WTC11 (cell line): ENCODE data around the gene ZNF827. TPM values are rescaled to one million over a fixed set of nuclear protein-coding genes. Genes with fewer than 3 reads are reported as not detected.
A peak's percentile ranks its signal among the peaks of the same experiment; 100 is the strongest.

ENCODE experiments used
- ATAC-seq: fragments of 200-7000 bp; cut with Tn5 transposase; 2 replicates; pipeline ENCODE4 v1.10.0; 2021; ENCODE audit warnings: mild to moderate bottlenecking, moderate library complexity
- CTCF ChIA-PET: fragments of 300-600 bp; sonication (Branson Sonifier 250); formaldehyde crosslinking; loops from one replicate; lab custom pipeline; 2021; ENCODE audit warnings: antibody characterized with exemption; lab: Charles Lee
- POLR2A ChIA-PET: fragments of 350-600 bp; sonication (Branson Sonifier 250); formaldehyde crosslinking; loops from one replicate; lab custom pipeline; 2021; ENCODE audit warnings: antibody characterized with exemption; lab: Charles Lee
- DNase-seq: peaks from one replicate; pipeline ENCODE4 v3.0.0; 2021; ENCODE audit warnings: low spot score
- H3K27ac Mint-ChIP-seq: 2 replicates; pipeline ENCODE4 v1.8.0; 2021; ENCODE audit warnings: mixed read lengths
- H3K27me3 Mint-ChIP-seq: 2 replicates; pipeline ENCODE4 v1.8.0; 2021; ENCODE audit warnings: low read depth, mild to moderate bottlenecking, moderate library complexity, mixed read lengths
- H3K36me3 Mint-ChIP-seq: 2 replicates; pipeline ENCODE4 v1.8.0; 2021; ENCODE audit warnings: mixed read lengths
- H3K4me1 Mint-ChIP-seq: 2 replicates; pipeline ENCODE4 v1.8.0; 2022; ENCODE audit warnings: mixed read lengths
- H3K4me3 Mint-ChIP-seq: 2 replicates; pipeline ENCODE4 v1.8.0; 2021; ENCODE audit warnings: mild to moderate bottlenecking, moderate library complexity, mixed read lengths
- H3K9me3 Mint-ChIP-seq: 2 replicates; pipeline ENCODE4 v1.8.0; 2021; ENCODE audit warnings: mixed read lengths
- CBFB ChIP-seq: sonication (generic); formaldehyde crosslinking; IDR thresholded peaks from 2 replicates; pipeline ENCODE4 v1.8.1; 2022; ENCODE audit warnings: mild to moderate bottlenecking, low read depth, missing genetic modification reagents
- FOXJ3 ChIP-seq: sonication (generic); formaldehyde crosslinking; IDR thresholded peaks from 2 replicates; pipeline ENCODE4 v1.9.0; 2021; ENCODE audit warnings: missing genetic modification reagents, mild to moderate bottlenecking, borderline replicate concordance
- FOXK1 ChIP-seq: sonication (generic); formaldehyde crosslinking; IDR thresholded peaks from 2 replicates; pipeline ENCODE4 v1.8.0; 2022; ENCODE audit warnings: mild to moderate bottlenecking, moderate library complexity, missing genetic modification reagents
- FOXP1 ChIP-seq: sonication (generic); formaldehyde crosslinking; IDR thresholded peaks from 2 replicates; pipeline ENCODE4 v1.8.0; 2022; ENCODE audit warnings: missing genetic modification reagents, mild to moderate bottlenecking, moderate library complexity, borderline replicate concordance
- GTF2I ChIP-seq: fragments of 250-450 bp; sonication (Bioruptor Pico); conservative IDR thresholded peaks from 2 replicates; pipeline ENCODE4 v1.4.0; 2021; ENCODE audit warnings: mild to moderate bottlenecking
- KAT7 ChIP-seq: sonication (generic); formaldehyde crosslinking; IDR thresholded peaks from 2 replicates; pipeline ENCODE4 v1.8.1; 2023; ENCODE audit warnings: missing genetic modification reagents, mild to moderate bottlenecking, borderline replicate concordance
- NFYB ChIP-seq: sonication (generic); formaldehyde crosslinking; conservative IDR thresholded peaks from 2 replicates; pipeline ENCODE4 v1.8.0; 2022; ENCODE audit warnings: low read depth, missing genetic modification reagents
- NR1H2 ChIP-seq: sonication (generic); formaldehyde crosslinking; IDR thresholded peaks from 2 replicates; pipeline ENCODE4 v1.9.0; 2021; ENCODE audit warnings: mild to moderate bottlenecking, moderate library complexity, missing genetic modification reagents
- OVOL2 ChIP-seq: fragments of 250-450 bp; sonication (Bioruptor Pico); IDR thresholded peaks from 2 replicates; pipeline ENCODE4 v1.9.0; 2021; ENCODE audit warnings: mild to moderate bottlenecking, borderline replicate concordance
- PRRX2 ChIP-seq: fragments of 250-450 bp; sonication (Bioruptor Pico); IDR thresholded peaks from 2 replicates; pipeline ENCODE4 v1.8.0; 2021; ENCODE audit warnings: mild to moderate bottlenecking
- RORB ChIP-seq: fragments of 250-450 bp; sonication (Bioruptor Pico); IDR thresholded peaks from 2 replicates; pipeline ENCODE4 v1.9.0; 2021; ENCODE audit warnings: mild to moderate bottlenecking
- SMAD3 ChIP-seq: sonication (generic); formaldehyde crosslinking; IDR thresholded peaks from 2 replicates; pipeline ENCODE4 v1.8.0; 2022; ENCODE audit warnings: missing genetic modification reagents, mild to moderate bottlenecking, borderline replicate concordance
- SOX15 ChIP-seq: fragments of 250-450 bp; sonication (Bioruptor Pico); IDR thresholded peaks from 2 replicates; pipeline ENCODE4 v1.9.0; 2021; ENCODE audit warnings: mild to moderate bottlenecking
- ZBTB21 ChIP-seq: sonication (generic); formaldehyde crosslinking; IDR thresholded peaks from 2 replicates; pipeline ENCODE4 v1.8.1; 2023; ENCODE audit warnings: mild to moderate bottlenecking, missing genetic modification reagents, borderline replicate concordance
- ZNF121 ChIP-seq: sonication (generic); formaldehyde crosslinking; IDR thresholded peaks from 2 replicates; pipeline ENCODE4 v1.8.0; 2023; ENCODE audit warnings: missing genetic modification reagents
- ZNF219 ChIP-seq: sonication (generic); formaldehyde crosslinking; IDR thresholded peaks from 2 replicates; pipeline ENCODE4 v1.8.0; 2023; ENCODE audit warnings: missing genetic modification reagents, mild to moderate bottlenecking, borderline replicate concordance
- ZNF232 ChIP-seq: sonication (generic); formaldehyde crosslinking; IDR thresholded peaks from 2 replicates; pipeline ENCODE4 v1.8.0; 2022; ENCODE audit warnings: mild to moderate bottlenecking, missing genetic modification reagents
- total RNA-seq: library from RNA; stranded (reverse); gene quantifications from 3 replicates; pipeline ENCODE4 v1.2.3, GENCODE V29; 2021
- TF ChIP-seq, protein P1 (sequence below): sonication (generic); formaldehyde crosslinking; IDR thresholded peaks from 2 replicates; pipeline ENCODE4 v1.8.1; 2023; ENCODE audit warnings: mild to moderate bottlenecking, missing genetic modification reagents, moderate library complexity
- TF ChIP-seq, protein P2 (sequence below): fragments of 250-450 bp; sonication (Bioruptor Pico); IDR thresholded peaks from 2 replicates; pipeline ENCODE4 v1.9.0; 2021; ENCODE audit warnings: mild to moderate bottlenecking
- TF ChIP-seq, protein P3 (sequence below): sonication (generic); formaldehyde crosslinking; IDR thresholded peaks from 2 replicates; pipeline ENCODE4 v1.8.1; 2023; ENCODE audit warnings: mild to moderate bottlenecking, missing genetic modification reagents, moderate library complexity
- TF ChIP-seq, protein P4 (sequence below): fragments of 250-450 bp; sonication (Bioruptor Pico); IDR thresholded peaks from 2 replicates; pipeline ENCODE4 v2.1.2; 2022; ENCODE audit warnings: mild to moderate bottlenecking, moderate library complexity
- TF ChIP-seq, protein P5 (sequence below): sonication (generic); formaldehyde crosslinking; IDR thresholded peaks from 2 replicates; pipeline ENCODE4 v1.8.1; 2022; ENCODE audit warnings: mild to moderate bottlenecking, moderate library complexity, missing genetic modification reagents
- TF ChIP-seq, protein P6 (sequence below): sonication (generic); formaldehyde crosslinking; IDR thresholded peaks from 2 replicates; pipeline ENCODE4 v1.8.0; 2022; ENCODE audit warnings: mild to moderate bottlenecking, missing genetic modification reagents
- TF ChIP-seq, protein P7 (sequence below): fragments of 250-450 bp; sonication (Bioruptor Pico); conservative IDR thresholded peaks from 2 replicates; pipeline ENCODE4 v1.9.0; 2021; ENCODE audit warnings: mild to moderate bottlenecking

Gene ZNF827
- total RNA-seq, 1 experiment from 2014 or later: 25.6 TPM

DNA sequence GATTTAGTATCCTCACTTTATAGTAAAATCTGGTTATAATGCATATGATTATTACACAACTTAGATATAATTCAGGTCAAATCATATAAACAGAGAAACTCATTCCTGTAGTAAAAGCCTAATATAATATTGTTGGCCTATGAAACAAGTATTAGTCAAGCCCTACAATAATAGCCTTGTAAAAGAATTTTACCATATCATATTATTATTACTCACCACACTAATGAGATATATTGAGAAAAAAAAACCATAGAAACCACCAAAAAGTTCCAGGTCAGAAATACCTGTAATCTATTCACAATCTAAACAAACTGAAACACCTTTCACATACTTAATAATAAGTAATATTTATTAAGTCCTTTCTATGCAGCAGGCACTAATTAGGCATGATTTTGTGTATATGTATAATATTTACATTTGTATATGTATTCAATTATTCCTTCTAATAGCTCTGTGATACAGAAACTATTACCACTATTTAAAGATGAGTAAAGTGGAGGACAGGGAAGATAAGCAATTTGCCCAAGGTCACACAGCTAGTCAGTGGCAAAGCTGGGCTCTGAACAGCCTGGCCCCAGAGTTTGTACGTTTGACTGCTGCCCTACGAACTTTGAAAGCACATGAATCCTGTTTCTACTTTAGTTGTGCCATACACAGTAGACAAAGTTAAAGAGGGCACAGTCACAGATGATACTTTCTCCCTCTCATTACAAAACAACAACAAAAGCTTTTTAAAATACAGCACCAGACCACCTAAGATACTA lies 9.0 kb downstream of the ZNF827 start:
- H3K4me3 Mint-ChIP-seq: no peak overlapping the region
- ATAC-seq: no peak
- TF ChIP-seq GTF2I (CRISPR knock-in tag) (no peak), NFYB (CRISPR knock-in tag) (no peak), NR1H2 (no peak), KAT7 (CRISPR knock-in tag) (no peak), ZNF121 (no peak), ZNF232 (CRISPR knock-in tag) (no peak), FOXJ3 (CRISPR knock-in tag) (no peak), RORB (CRISPR knock-in tag) (no peak), FOXP1 (CRISPR knock-in tag) (no peak), CBFB (no peak), OVOL2 (CRISPR knock-in tag) (no peak)
- TF ChIP-seq, protein P1, sequence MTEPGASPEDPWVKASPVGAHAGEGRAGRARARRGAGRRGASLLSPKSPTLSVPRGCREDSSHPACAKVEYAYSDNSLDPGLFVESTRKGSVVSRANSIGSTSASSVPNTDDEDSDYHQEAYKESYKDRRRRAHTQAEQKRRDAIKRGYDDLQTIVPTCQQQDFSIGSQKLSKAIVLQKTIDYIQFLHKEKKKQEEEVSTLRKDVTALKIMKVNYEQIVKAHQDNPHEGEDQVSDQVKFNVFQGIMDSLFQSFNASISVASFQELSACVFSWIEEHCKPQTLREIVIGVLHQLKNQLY (CRISPR knock-in tag): no peak
- TF ChIP-seq, protein P2, sequence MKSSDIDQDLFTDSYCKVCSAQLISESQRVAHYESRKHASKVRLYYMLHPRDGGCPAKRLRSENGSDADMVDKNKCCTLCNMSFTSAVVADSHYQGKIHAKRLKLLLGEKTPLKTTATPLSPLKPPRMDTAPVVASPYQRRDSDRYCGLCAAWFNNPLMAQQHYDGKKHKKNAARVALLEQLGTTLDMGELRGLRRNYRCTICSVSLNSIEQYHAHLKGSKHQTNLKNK (CRISPR knock-in tag): no peak
- TF ChIP-seq, protein P3, sequence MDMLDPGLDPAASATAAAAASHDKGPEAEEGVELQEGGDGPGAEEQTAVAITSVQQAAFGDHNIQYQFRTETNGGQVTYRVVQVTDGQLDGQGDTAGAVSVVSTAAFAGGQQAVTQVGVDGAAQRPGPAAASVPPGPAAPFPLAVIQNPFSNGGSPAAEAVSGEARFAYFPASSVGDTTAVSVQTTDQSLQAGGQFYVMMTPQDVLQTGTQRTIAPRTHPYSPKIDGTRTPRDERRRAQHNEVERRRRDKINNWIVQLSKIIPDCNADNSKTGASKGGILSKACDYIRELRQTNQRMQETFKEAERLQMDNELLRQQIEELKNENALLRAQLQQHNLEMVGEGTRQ: no peak
- TF ChIP-seq, protein P4, sequence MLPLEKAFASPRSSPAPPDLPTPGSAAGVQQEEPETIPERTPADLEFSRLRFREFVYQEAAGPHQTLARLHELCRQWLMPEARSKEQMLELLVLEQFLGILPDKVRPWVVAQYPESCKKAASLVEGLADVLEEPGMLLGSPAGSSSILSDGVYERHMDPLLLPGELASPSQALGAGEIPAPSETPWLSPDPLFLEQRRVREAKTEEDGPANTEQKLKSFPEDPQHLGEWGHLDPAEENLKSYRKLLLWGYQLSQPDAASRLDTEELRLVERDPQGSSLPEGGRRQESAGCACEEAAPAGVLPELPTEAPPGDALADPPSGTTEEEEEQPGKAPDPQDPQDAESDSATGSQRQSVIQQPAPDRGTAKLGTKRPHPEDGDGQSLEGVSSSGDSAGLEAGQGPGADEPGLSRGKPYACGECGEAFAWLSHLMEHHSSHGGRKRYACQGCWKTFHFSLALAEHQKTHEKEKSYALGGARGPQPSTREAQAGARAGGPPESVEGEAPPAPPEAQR (CRISPR knock-in tag): no peak
- TF ChIP-seq, protein P5, sequence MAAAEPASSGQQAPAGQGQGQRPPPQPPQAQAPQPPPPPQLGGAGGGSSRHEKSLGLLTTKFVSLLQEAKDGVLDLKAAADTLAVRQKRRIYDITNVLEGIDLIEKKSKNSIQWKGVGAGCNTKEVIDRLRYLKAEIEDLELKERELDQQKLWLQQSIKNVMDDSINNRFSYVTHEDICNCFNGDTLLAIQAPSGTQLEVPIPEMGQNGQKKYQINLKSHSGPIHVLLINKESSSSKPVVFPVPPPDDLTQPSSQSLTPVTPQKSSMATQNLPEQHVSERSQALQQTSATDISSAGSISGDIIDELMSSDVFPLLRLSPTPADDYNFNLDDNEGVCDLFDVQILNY: no peak
- TF ChIP-seq, all 79 proteins: peak for 0

DNA sequence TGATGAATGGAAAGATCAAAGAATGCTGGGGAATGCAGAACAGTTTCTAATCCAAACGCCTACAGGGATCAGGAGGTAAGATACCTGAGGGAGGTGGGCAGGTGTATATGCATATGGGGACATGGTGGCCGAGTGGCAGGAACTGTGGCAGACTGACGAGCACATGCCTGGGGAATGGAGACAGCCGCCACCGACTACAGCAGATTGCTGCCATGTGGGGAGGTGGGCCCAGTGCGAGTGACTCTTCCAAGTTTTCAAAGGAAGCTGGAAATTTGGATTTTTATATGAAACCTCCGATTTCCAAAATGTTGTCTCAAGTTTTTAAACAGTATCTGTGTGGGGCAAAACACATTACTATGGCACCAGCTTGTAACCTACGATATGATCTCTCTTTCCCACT lies 9.9 kb downstream of the ZNF827 start:
- CTCF ChIA-PET: interaction anchor here (2.2 kb wide), 1 partner anchor 40 kb away, joined by 7 read pairs; no protein-coding TSS in a partner anchor
- ATAC-seq (peak; percentile 36), DNase-seq (no peak)
- no peak overlapping the region for H3K27ac Mint-ChIP-seq
- POLR2A ChIA-PET: no interaction called here
- H3K27me3 Mint-ChIP-seq: no peaks in the 10 kb centered on the region
- no peak overlapping the region for H3K4me3 Mint-ChIP-seq
- peaks cover 18% of the 10 kb centered on the region for H3K9me3 Mint-ChIP-seq
- H3K4me1 Mint-ChIP-seq: peaks cover 49% of the 10 kb centered on the region
- H3K36me3 Mint-ChIP-seq: peaks cover 25% of the 10 kb centered on the region
- no peak for TF ChIP-seq FOXJ3 (CRISPR knock-in tag)
- TF ChIP-seq PRRX2 (CRISPR knock-in tag): no peak
- TF ChIP-seq, protein P5: no peak
- TF ChIP-seq ZBTB21 (CRISPR knock-in tag): no peak
- no peak for TF ChIP-seq SOX15 (CRISPR knock-in tag)
- TF ChIP-seq ZNF219 (CRISPR knock-in tag): no peak
- TF ChIP-seq SMAD3: no peak
- no peak for TF ChIP-seq ZNF121
- TF ChIP-seq, protein P6, sequence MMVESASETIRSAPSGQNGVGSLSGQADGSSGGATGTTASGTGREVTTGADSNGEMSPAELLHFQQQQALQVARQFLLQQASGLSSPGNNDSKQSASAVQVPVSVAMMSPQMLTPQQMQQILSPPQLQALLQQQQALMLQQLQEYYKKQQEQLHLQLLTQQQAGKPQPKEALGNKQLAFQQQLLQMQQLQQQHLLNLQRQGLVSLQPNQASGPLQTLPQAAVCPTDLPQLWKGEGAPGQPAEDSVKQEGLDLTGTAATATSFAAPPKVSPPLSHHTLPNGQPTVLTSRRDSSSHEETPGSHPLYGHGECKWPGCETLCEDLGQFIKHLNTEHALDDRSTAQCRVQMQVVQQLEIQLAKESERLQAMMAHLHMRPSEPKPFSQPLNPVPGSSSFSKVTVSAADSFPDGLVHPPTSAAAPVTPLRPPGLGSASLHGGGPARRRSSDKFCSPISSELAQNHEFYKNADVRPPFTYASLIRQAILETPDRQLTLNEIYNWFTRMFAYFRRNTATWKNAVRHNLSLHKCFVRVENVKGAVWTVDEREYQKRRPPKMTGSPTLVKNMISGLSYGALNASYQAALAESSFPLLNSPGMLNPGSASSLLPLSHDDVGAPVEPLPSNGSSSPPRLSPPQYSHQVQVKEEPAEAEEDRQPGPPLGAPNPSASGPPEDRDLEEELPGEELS (CRISPR knock-in tag): no peak
- TF ChIP-seq, protein P7, sequence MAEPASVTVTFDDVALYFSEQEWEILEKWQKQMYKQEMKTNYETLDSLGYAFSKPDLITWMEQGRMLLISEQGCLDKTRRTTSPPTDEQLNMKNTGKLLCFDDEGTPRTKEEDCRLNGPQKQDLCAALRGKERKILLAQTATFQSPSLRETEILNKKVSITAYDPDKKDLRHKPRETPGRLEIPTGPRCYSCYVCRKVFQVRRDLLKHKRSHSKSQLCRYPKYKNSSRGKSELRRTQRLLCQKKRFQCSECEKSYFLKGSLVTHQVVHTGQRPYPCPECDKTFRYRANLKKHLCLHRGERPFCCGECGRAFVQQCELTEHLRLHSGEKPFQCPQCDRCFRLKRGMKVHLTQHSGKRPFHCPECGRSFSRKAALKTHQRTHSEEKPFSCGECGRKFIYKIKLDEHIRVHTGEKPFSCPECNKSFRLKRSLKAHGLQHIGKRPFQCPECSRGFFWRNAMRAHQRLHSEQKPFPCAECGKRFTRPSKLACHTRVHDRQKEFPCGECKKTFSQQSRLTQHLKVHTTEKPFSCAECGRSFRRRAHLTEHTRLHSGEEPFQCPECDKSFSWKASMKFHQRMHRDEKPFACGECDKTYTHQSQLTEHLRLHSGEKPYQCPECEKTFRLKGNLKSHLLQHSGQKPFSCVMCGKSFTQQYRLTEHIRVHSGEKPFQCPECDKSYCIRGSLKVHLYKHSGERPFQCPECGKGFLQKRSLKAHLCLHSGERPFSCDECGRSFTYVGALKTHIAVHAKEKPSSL (CRISPR knock-in tag): no peak
- TF ChIP-seq, protein P3: no peak
- no peak for TF ChIP-seq FOXK1

More for the DNA sequence above, 9.0 kb downstream of the ZNF827 start:
- peaks cover 21% of the 10 kb centered on the region for H3K36me3 Mint-ChIP-seq
- no peak for DNase-seq
- peaks cover 18% of the 10 kb centered on the region for H3K9me3 Mint-ChIP-seq
- ChIA-PET POLR2A (interaction anchor here (1.0 to 1.1 kb wide), 2 partner anchors 9 to 42 kb away, joined by 3 read pairs; no protein-coding TSS in a partner anchor), CTCF (interaction anchor here (1.0 to 1.6 kb wide), 3 partner anchors 9 to 41 kb away, joined by 4 to 5 read pairs (median 4); no protein-coding TSS in a partner anchor)
- H3K27me3 Mint-ChIP-seq: no peaks in the 10 kb centered on the region
- peak overlapping the region; percentile 16; the same call in 1 of the 2 replicates for H3K27ac Mint-ChIP-seq
- H3K4me1 Mint-ChIP-seq: peaks cover 57% of the 10 kb centered on the region
